Neural progenitor cell (in vitro differentiated cells): ENCODE data around the gene HES7. TPM values are rescaled to one million over a fixed set of nuclear protein-coding genes. Genes with fewer than 3 reads are reported as not detected.

Experiments used
- DNase-seq: peaks from one replicate; pipeline ENCODE4 v3.0.0-alpha.2; 2016; ENCODE audit warnings: low spot score
- H2AFZ ChIP-seq: fragments of 200-600 bp; sonication (generic); replicated peaks from 2 replicates; pipeline ENCODE4 v1.6.1; 2016; ENCODE audit warnings: antibody characterized with exemption
- H3F3A ChIP-seq: fragments of 200-600 bp; sonication (generic); 2 replicates; pipeline ENCODE4 v1.6.1; 2016; ENCODE audit warnings: antibody characterized with exemption, low read depth
- H3K27ac ChIP-seq: fragments of 200-600 bp; sonication (generic); 2 replicates; pipeline ENCODE4 v1.5.1; 2016; ENCODE audit warnings: mild to moderate bottlenecking
- H3K27me3 ChIP-seq: fragments of 200-600 bp; sonication (generic); 2 replicates; pipeline ENCODE4 v1.6.1; 2016; ENCODE audit warnings: mild to moderate bottlenecking, moderate library complexity
- H3K36me3 ChIP-seq: fragments of 200-600 bp; sonication (generic); 2 replicates; pipeline ENCODE4 v1.5.1; 2016
- H3K4me1 ChIP-seq: fragments of 200-600 bp; sonication (generic); 2 replicates; pipeline ENCODE4 v1.6.1; 2016; ENCODE audit warnings: mixed run types
- H3K4me2 ChIP-seq: fragments of 200-600 bp; sonication (generic); 2 replicates; pipeline ENCODE4 v1.6.1; 2016
- H3K4me3 ChIP-seq: fragments of 200-600 bp; sonication (generic); 2 replicates; pipeline ENCODE4 v1.5.1; 2016
- H3K79me2 ChIP-seq: fragments of 200-600 bp; sonication (generic); 2 replicates; pipeline ENCODE4 v1.6.1; 2016; ENCODE audit warnings: low read depth
- H3K9ac ChIP-seq: fragments of 200-600 bp; sonication (generic); 2 replicates; pipeline ENCODE4 v1.6.1; 2016
- H3K9me3 ChIP-seq: fragments of 200-600 bp; sonication (generic); 2 replicates; pipeline ENCODE4 v1.5.1; 2016; ENCODE audit warnings: low read depth
- H4K20me1 ChIP-seq: fragments of 200-600 bp; sonication (generic); 2 replicates; pipeline ENCODE4 v1.6.1; 2016; ENCODE audit warnings: low read depth
- H3K27ac Mint-ChIP-seq: 3 replicates; pipeline ENCODE4 v1.8.0; 2021; ENCODE audit warnings: mixed read lengths
- H3K27me3 Mint-ChIP-seq: 2 replicates; pipeline ENCODE4 v1.8.0; 2022; ENCODE audit warnings: low read depth, mild to moderate bottlenecking, inconsistent platforms, moderate library complexity, mixed read lengths; ENCODE audit not compliant: insufficient read depth
- H3K36me3 Mint-ChIP-seq: 3 replicates; pipeline ENCODE4 v1.8.0; 2021; ENCODE audit warnings: mixed read lengths
- H3K4me1 Mint-ChIP-seq: 3 replicates; pipeline ENCODE4 v1.8.0; 2021; ENCODE audit warnings: mixed read lengths
- H3K4me3 Mint-ChIP-seq: 3 replicates; pipeline ENCODE4 v1.8.0; 2021; ENCODE audit warnings: mild to moderate bottlenecking, moderate library complexity, mixed read lengths
- H3K9me3 Mint-ChIP-seq: 3 replicates; pipeline ENCODE4 v1.8.0; 2020; ENCODE audit warnings: mixed read lengths
- CTCF ChIP-seq: fragments of 200-600 bp; sonication (generic); IDR thresholded peaks from 2 replicates; pipeline ENCODE4 v1.5.1; 2017; ENCODE audit warnings: antibody characterized with exemption, mild to moderate bottlenecking
- EZH2 ChIP-seq: fragments of 200-600 bp; sonication (generic); IDR thresholded peaks from 2 replicates; pipeline ENCODE4 v1.6.1; 2017; ENCODE audit warnings: antibody characterized with exemption, mild to moderate bottlenecking, moderate library complexity
- EZH2phosphoT487 ChIP-seq: fragments of 200-600 bp; sonication (generic); IDR thresholded peaks from 2 replicates; pipeline ENCODE4 v1.6.1; 2017; ENCODE audit warnings: antibody characterized with exemption
- total RNA-seq: library from RNA; depleted of rRNA; stranded (reverse); fragments of >200 nt; gene quantifications from 2 replicates; pipeline ENCODE4 v1.2.3, GENCODE V29; 2015; ENCODE audit warnings: low replicate concordance

HES7 gene
- total RNA-seq, 1 donor from 2014 or later = not detected

DNA sequence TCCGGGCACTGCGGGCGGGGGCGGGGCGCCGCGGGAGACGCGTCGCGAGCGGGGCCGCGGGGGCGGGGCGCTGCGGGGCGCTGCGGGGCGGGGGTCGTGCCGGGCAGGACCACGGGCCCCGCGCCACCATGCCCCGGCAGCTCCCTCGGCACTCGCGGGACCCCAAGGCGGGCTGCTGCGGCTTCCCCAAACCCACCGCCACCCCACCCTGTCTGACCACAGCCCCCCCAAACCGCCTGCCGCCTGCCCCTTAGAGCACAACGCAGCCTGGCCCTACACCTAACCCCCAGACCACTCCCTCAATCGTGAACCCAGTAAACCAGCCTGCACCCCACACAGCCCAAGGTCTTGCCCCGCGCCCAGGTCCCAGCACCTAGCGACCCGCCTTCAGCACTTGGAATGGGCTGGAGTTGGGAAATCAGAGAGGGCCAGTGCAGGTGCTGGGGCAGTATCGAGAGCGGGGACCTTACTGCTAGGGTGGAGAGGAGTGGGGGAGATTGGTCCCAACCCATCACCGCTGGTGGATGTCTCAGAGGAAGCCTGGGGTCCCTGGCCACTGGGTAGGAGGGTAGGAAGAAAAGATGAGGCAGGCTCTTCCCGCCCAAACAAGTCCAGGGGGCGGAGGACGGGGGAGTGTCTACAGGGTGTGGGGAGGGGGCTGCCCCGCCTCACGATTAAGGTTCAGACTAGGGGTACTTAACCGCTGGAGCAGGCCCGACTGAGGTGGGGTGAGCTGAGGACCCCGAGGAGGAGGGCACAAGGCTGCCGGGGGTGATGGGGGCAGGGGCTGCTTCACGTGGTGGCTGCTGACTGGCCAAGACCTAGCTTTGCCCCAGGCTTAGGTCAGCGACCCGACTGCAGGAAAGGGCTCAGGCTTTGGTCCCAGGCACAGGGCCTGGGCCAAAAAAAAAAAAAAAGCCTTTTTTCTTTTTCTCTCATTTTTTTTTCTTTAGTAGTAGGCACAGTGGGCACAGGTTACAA, 39.4 kb upstream of the HES7 start:
- Mint-ChIP-seq H3K4me3 (peak overlapping the region; percentile 93), H3K36me3 (peaks cover 7% of the 10 kb centered on the region), H3K27me3 (peaks cover 6% of the 10 kb centered on the region), H3K4me1 (peaks cover 42% of the 10 kb centered on the region), H3K27ac (peak overlapping the region; percentile 97), H3K9me3 (no peaks in the 10 kb centered on the region)
- H3K27me3 ChIP-seq = no peaks in the 10 kb centered on the region
- H2AFZ ChIP-seq = peak overlapping the region; percentile 83
- H4K20me1 ChIP-seq = peaks cover 36% of the 10 kb centered on the region
- H3K4me2 ChIP-seq = peak overlapping the region; percentile 91
- H3K27ac ChIP-seq = peak overlapping the region; percentile 79
- no peak for TF ChIP-seq EZH2
- H3K9me3 ChIP-seq = no peaks in the 10 kb centered on the region
- H3K4me1 ChIP-seq = peaks cover 23% of the 10 kb centered on the region
- H3F3A ChIP-seq = peaks cover 46% of the 10 kb centered on the region
- H3K4me3 ChIP-seq = peak overlapping the region; percentile 100
- peak; percentile 70 for DNase-seq
- H3K79me2 ChIP-seq = peaks cover 19% of the 10 kb centered on the region
- H3K36me3 ChIP-seq = peaks cover 4% of the 10 kb centered on the region
- H3K9ac ChIP-seq = peak overlapping the region; percentile 64

- Mint-ChIP-seq H3K36me3 (peaks cover 7% of the 10 kb centered on the region), H3K9me3 (no peaks in the 10 kb centered on the region), H3K4me3 (peak within 1 kb of the TSS; percentile 93), H3K27me3 (peaks cover 6% of the 10 kb centered on the region), H3K4me1 (peaks cover 38% of the 10 kb centered on the region), H3K27ac (peak within 1 kb of the TSS; percentile 97)
- no peaks in the 10 kb centered on the region for H3K27me3 ChIP-seq
- peak; percentile 90 for DNase-seq
- TF ChIP-seq EZH2phosphoT487 = no peak
- no peak for TF ChIP-seq EZH2
- no peak for TF ChIP-seq CTCF
- H3K9ac ChIP-seq = peak within 1 kb of the TSS; percentile 99
- H3K4me1 ChIP-seq = peaks cover 20% of the 10 kb centered on the region
- H3F3A ChIP-seq = peaks cover 48% of the 10 kb centered on the region
- peaks cover 4% of the 10 kb centered on the region for H3K36me3 ChIP-seq
- H3K9me3 ChIP-seq = no peaks in the 10 kb centered on the region
- H3K27ac ChIP-seq = peak within 1 kb of the TSS; percentile 97
- H4K20me1 ChIP-seq = peaks cover 39% of the 10 kb centered on the region
- peak within 1 kb of the TSS; percentile 97 for H3K4me2 ChIP-seq
- peaks cover 19% of the 10 kb centered on the region for H3K79me2 ChIP-seq
- peak within 1 kb of the TSS; percentile 100 for H3K4me3 ChIP-seq
- peak within 1 kb of the TSS; percentile 96 for H2AFZ ChIP-seq
Observed at GRCh38 chr17:8162233-8162996, 38.5 kb upstream of the HES7 start, which contains the start of gene VAMP2. TSS of gene VAMP2 (minus strand) at chr17:8162948. CDS start at chr17:8162879, 69 bp downstream.

GRCh38 chr17:8161289-8162232, 37.7 kb upstream of the HES7 start:
- H3K4me1 ChIP-seq = peaks cover 19% of the 10 kb centered on the region
- Mint-ChIP-seq H3K4me3 (peak overlapping the region; percentile 88), H3K9me3 (no peaks in the 10 kb centered on the region), H3K27me3 (peaks cover 2% of the 10 kb centered on the region), H3K36me3 (peaks cover 7% of the 10 kb centered on the region), H3K27ac (no peak overlapping the region), H3K4me1 (peaks cover 36% of the 10 kb centered on the region)
- H4K20me1 ChIP-seq = peaks cover 39% of the 10 kb centered on the region
- DNase-seq = no peak
- H3K4me2 ChIP-seq = peak overlapping the region; percentile 97
- TF ChIP-seq EZH2 (no peak), CTCF (no peak), EZH2phosphoT487 (no peak)
- peaks cover 19% of the 10 kb centered on the region for H3K79me2 ChIP-seq
- peak overlapping the region; percentile 99 for H3K9ac ChIP-seq
- H3K9me3 ChIP-seq = no peaks in the 10 kb centered on the region
- H3K36me3 ChIP-seq = peaks cover 4% of the 10 kb centered on the region
- no peak overlapping the region for H3K27ac ChIP-seq
- H3K27me3 ChIP-seq = no peaks in the 10 kb centered on the region
- H3F3A ChIP-seq = peaks cover 56% of the 10 kb centered on the region
- peak overlapping the region; percentile 100 for H3K4me3 ChIP-seq
- H2AFZ ChIP-seq = no peak overlapping the region
